CD4-positive, alpha-beta T cell (primary cell): ENCODE data around the gene EBF4. TPM values are rescaled to one million over a fixed set of nuclear protein-coding genes. Genes with fewer than 3 reads are reported as not detected.
"Not testable (repeated sequence)": the region's sequence is repeated elsewhere in the genome, so short reads cannot be mapped to it uniquely, and the experiment has no call there.

Source experiments
- ATAC-seq: fragments of 200-7000 bp; cut with Tn5 transposase; one replicate; pipeline ENCODE4 v1.10.0; 2022; ENCODE audit warnings: mild to moderate bottlenecking; ENCODE audit not compliant: poor library complexity
- CTCF ChIA-PET: fragments of 350-600 bp; sonication (Branson Sonifier 250); formaldehyde crosslinking; loops from one replicate; lab custom pipeline; 2021; ENCODE audit warnings: antibody characterized with exemption, inconsistent platforms; lab: Charles Lee
- POLR2A ChIA-PET: fragments of 350-600 bp; sonication (Branson Sonifier 250); formaldehyde crosslinking; loops from one replicate; lab custom pipeline; 2021; ENCODE audit warnings: antibody characterized with exemption, inconsistent platforms; lab: Charles Lee
- DNase-seq, 14 experiments: peaks; one replicate each; pipeline ENCODE4 v3.0.0-alpha.2; 2013 to 2020; ENCODE audit warnings: mixed read lengths in 2 of 14
- H3K27ac ChIP-seq, 2 donors: one replicate each; pipeline versions ENCODE4 v1.5.1 to v1.7.0; 2013; ENCODE audit warnings: low read length in 2 of 2, low read depth in 1 of 2, mild to moderate bottlenecking in 1 of 2
- H3K27me3 ChIP-seq, 2 experiments: 1 replicate in 1 of 2; 2 replicates in 1 of 2; pipeline versions ENCODE4 v1.6.1 to v1.7.0; 2013; ENCODE audit warnings: low read length in 2 of 2, control low read depth in 1 of 2, mild to moderate bottlenecking in 1 of 2, moderate library complexity in 1 of 2; ENCODE audit not compliant: insufficient read depth in 2 of 2, control insufficient read depth in 1 of 2
- H3K36me3 ChIP-seq: one replicate; pipeline ENCODE4 v1.6.1; 2013; ENCODE audit warnings: low read length, control low read depth; ENCODE audit not compliant: insufficient read depth
- H3K4me1 ChIP-seq: one replicate; pipeline ENCODE4 v1.6.1; 2013; ENCODE audit warnings: low read length, control low read depth; ENCODE audit not compliant: insufficient read depth
- H3K4me3 ChIP-seq: one replicate; pipeline ENCODE4 v1.5.1; 2013; ENCODE audit warnings: mild to moderate bottlenecking, low read length, moderate library complexity
- H3K9me3 ChIP-seq, 2 experiments: 1 replicate in 1 of 2; 2 replicates in 1 of 2; pipeline versions ENCODE4 v1.6.1 to v1.7.0; 2013; ENCODE audit warnings: low read length in 2 of 2, mild to moderate bottlenecking in 2 of 2, control low read depth in 1 of 2, moderate library complexity in 1 of 2; ENCODE audit not compliant: control insufficient read depth in 1 of 2, insufficient read depth in 1 of 2
- H3K27ac Mint-ChIP-seq: one replicate; pipeline ENCODE4 v1.8.0; 2020; ENCODE audit warnings: mixed read lengths
- H3K27me3 Mint-ChIP-seq: one replicate; pipeline ENCODE4 v1.8.0; 2021; ENCODE audit warnings: mixed read lengths
- H3K36me3 Mint-ChIP-seq: one replicate; pipeline ENCODE4 v1.8.0; 2021; ENCODE audit warnings: low read depth, mixed read lengths
- H3K4me1 Mint-ChIP-seq: one replicate; pipeline ENCODE4 v1.8.0; 2021; ENCODE audit warnings: low read depth, mixed read lengths
- H3K4me3 Mint-ChIP-seq: one replicate; pipeline ENCODE4 v1.8.0; 2020; ENCODE audit warnings: mild to moderate bottlenecking, mixed read lengths
- H3K9me3 Mint-ChIP-seq: one replicate; pipeline ENCODE4 v1.8.0; 2020; ENCODE audit warnings: mixed read lengths
- intact Hi-C, 2 experiments: fragments of 100-400 bp; cut with DNase I in 1 of 2; cut with micrococcal nuclease in 1 of 2; formaldehyde crosslinking; loops; one replicate each; pipeline versions ENCODE4 v1.15.1 to v1.9.0; 2023 to 2025; cut with DNase I, micrococcal nuclease
- total RNA-seq, 174 experiments: library from RNA in 2 of 174; stranded (reverse) in 2 of 174; gene quantifications; one replicate each; pipeline ENCODE4 v1.2.3 and lab custom pipeline; 2021 to 2026
- TF ChIP-seq, protein P1 (sequence below): fragments of 200-600 bp; IDR thresholded peaks from one replicate; pipeline ENCODE4 v1.8.0; 2022; ENCODE audit warnings: antibody characterized with exemption, mild to moderate bottlenecking

The EBF4 gene
- total RNA-seq, 2 experiments from 2014 or later, result 4.2 to 5.1 TPM

DNA sequence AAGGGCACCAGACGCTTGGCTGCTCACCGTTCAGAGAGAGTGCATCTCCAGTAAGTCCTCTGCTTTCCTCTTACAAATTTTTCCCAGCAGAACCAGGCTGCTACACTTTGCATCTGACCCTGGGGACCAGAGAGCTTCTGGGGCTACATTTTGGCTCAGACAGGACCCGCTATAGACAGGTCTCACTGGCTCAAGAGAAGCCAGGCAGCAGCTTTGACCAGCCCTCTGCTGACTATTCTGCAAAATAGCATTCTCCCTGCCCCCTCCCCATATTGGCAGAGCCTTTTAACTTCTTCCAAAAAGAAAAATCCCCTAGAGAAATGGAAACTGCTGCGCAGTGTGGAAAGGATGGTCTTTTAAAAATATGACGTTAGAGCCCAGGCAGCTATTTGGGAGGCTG, 70.6 kb downstream of the EBF4 start:
- TF ChIP-seq, protein P1, sequence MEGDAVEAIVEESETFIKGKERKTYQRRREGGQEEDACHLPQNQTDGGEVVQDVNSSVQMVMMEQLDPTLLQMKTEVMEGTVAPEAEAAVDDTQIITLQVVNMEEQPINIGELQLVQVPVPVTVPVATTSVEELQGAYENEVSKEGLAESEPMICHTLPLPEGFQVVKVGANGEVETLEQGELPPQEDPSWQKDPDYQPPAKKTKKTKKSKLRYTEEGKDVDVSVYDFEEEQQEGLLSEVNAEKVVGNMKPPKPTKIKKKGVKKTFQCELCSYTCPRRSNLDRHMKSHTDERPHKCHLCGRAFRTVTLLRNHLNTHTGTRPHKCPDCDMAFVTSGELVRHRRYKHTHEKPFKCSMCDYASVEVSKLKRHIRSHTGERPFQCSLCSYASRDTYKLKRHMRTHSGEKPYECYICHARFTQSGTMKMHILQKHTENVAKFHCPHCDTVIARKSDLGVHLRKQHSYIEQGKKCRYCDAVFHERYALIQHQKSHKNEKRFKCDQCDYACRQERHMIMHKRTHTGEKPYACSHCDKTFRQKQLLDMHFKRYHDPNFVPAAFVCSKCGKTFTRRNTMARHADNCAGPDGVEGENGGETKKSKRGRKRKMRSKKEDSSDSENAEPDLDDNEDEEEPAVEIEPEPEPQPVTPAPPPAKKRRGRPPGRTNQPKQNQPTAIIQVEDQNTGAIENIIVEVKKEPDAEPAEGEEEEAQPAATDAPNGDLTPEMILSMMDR, result no peak
- Histone ChIP-seq H3K4me3 (no peak overlapping the region), H3K27ac (no peak overlapping the region), H3K36me3 (no peaks in the 10 kb centered on the region), H3K4me1 (no peaks in the 10 kb centered on the region), H3K27me3 (peaks cover 3 to 6% of the 10 kb centered on the region in 2 experiments), H3K9me3 (peaks cover 0 to 3% of the 10 kb centered on the region in 2 experiments)
- Mint-ChIP-seq H3K4me1 (no peaks in the 10 kb centered on the region), H3K36me3 (no peaks in the 10 kb centered on the region), H3K4me3 (no peak overlapping the region), H3K9me3 (no peaks in the 10 kb centered on the region), H3K27me3 (peaks cover 23% of the 10 kb centered on the region), H3K27ac (no peak overlapping the region)
- ChIA-PET CTCF (no interaction called here), POLR2A (no interaction called here)
- intact Hi-C loops, result no loop called here
- ATAC-seq (no peak), DNase-seq (no peak)

DNA sequence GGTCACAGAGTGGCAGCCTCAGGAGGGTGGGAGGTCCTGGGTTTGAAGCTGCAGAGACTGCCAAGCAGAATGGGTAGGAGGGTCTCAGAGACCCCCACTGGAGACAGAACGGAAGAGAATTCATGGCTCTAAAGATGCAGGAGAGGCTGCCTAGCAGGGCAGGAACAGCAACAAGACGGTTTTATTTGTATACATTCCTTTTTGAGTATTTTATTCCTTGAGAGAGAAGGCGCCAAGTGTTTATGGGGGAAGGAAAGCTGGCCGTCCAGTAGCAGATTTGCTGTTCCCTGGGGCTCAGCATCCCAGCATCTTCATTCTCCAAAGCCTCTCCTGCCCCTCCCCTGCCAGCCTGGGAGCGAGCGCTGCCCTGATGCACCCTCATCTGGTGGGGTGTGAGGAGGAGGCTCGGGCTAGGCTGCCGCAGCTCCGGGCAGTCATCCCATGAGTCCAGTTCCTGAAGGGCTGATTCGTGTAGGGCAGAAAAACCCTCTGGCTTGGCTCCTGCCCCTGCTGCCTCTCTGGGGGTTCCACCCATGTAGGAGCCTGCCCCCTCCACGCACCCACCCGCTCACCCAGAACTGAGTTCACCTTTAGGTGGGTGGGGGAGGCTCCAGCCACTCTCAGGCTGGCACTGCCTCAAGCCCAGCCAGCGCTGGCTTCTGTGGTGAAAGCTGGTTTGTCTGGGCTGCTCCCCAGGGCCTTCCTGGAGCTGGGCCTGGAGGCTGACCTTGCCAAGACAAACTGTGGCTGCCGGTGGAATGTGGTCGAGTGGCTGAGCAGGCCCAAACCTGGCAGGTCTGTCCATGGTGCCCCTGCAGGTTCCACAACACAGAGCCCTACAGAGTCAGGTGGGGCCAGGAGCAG, 75.4 kb downstream of the EBF4 start:
- no peak overlapping the region for H3K27ac ChIP-seq
- Mint-ChIP-seq H3K4me1 (no peaks in the 10 kb centered on the region), H3K27ac (no peak overlapping the region), H3K27me3 (peaks cover 19% of the 10 kb centered on the region), H3K9me3 (no peaks in the 10 kb centered on the region), H3K4me3 (no peak overlapping the region), H3K36me3 (no peaks in the 10 kb centered on the region)
- peaks cover 7 to 11% of the 10 kb centered on the region in 2 experiments for H3K27me3 ChIP-seq
- CTCF ChIA-PET, result no interaction called here
- no peak overlapping the region for H3K4me3 ChIP-seq
- POLR2A ChIA-PET, result no interaction called here
- peaks cover 0 to 5% of the 10 kb centered on the region in 2 experiments for H3K9me3 ChIP-seq
- no peaks in the 10 kb centered on the region for H3K36me3 ChIP-seq
- TF ChIP-seq, protein P1, result no peak
- H3K4me1 ChIP-seq, result peaks cover 5% of the 10 kb centered on the region
- ATAC-seq, result no peak
- DNase-seq, result no peak
- intact Hi-C loops, result no loop called here

DNA sequence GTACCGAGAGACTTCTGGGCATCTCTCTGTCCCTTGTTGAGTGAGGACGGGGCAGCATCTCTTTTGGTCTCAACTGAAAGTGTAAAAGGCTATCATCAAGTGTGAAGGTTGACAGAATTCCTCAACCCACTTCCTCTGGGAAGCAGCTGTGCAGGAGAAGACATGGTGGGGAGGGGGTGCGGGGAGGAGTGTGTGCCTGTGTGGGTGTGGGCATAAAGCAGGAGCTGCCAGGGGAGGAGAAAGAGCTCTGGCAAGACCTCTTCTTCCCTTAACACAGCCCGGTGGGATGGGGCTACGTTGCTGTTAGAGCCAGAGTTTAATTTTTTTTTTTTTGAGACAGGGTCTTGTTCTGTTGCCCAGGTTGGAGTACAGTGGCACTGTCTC, 76.0 kb downstream of the EBF4 start:
- no peak overlapping the region for H3K4me3 Mint-ChIP-seq
- Histone ChIP-seq H3K27me3 (peaks cover 7 to 11% of the 10 kb centered on the region in 2 experiments), H3K9me3 (peaks cover 0 to 5% of the 10 kb centered on the region in 2 experiments), H3K27ac (no peak overlapping the region), H3K36me3 (no peaks in the 10 kb centered on the region), H3K4me1 (peaks cover 5% of the 10 kb centered on the region), H3K4me3 (no peak overlapping the region)
- H3K9me3 Mint-ChIP-seq, result no peaks in the 10 kb centered on the region
- no peaks in the 10 kb centered on the region for H3K4me1 Mint-ChIP-seq
- POLR2A ChIA-PET, result no interaction called here
- ATAC-seq, result no peak
- TF ChIP-seq, protein P1, result no peak
- DNase-seq, result no peak
- peaks cover 19% of the 10 kb centered on the region for H3K27me3 Mint-ChIP-seq
- no peak overlapping the region for H3K27ac Mint-ChIP-seq
- intact Hi-C loops, result no loop called here
- CTCF ChIA-PET, result no interaction called here
- no peaks in the 10 kb centered on the region for H3K36me3 Mint-ChIP-seq

DNA sequence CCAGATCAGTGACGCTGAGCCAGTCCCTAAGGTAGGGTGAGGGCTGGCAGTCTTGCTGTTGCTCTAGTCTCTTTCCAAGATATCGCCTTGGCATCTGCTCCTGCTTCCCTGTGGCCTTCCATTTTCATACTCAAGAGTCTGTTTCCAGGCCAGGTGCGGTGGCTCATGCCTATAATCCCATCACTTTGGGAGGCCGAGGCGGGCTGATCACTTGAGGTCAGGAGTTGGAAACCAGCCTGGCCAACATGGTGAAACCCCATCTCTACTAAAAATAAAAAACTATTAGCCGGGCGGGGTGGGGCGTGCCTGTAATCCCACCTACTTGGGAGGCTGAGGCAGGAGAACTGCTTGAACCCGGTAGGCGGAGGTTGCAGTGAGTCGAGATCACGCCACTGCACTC, 77.5 kb downstream of the EBF4 start:
- CTCF ChIA-PET, H3K9me3 Mint-ChIP-seq, H3K27ac ChIP-seq, H3K36me3 ChIP-seq, H3K27ac Mint-ChIP-seq, POLR2A ChIA-PET, intact Hi-C loops, H3K4me3 ChIP-seq, ATAC-seq, H3K36me3 Mint-ChIP-seq, DNase-seq, H3K9me3 ChIP-seq, H3K4me1 ChIP-seq, H3K4me1 Mint-ChIP-seq, H3K4me3 Mint-ChIP-seq: not testable (repeated sequence)
- peaks cover 19% of the 10 kb centered on the region for H3K27me3 Mint-ChIP-seq
- H3K27me3 ChIP-seq, result peaks cover 7 to 11% of the 10 kb centered on the region in 2 experiments
